HFFc6 (cell line): ENCODE data around the gene PARP8. TPM values are rescaled to one million over a fixed set of nuclear protein-coding genes. Genes with fewer than 3 reads are reported as not detected.
"Not testable (repeated sequence)": the region's sequence is repeated elsewhere in the genome, so short reads cannot be mapped to it uniquely, and the experiment has no call there.

ENCODE experiments used
- DNase-seq: peaks from one replicate; pipeline ENCODE4 v3.0.0-alpha.2; 2018
- H3K27ac Mint-ChIP-seq: 2 replicates; pipeline ENCODE4 v1.8.0; 2020; ENCODE audit warnings: mild to moderate bottlenecking, mixed read lengths
- H3K27me3 Mint-ChIP-seq: 2 replicates; pipeline ENCODE4 v1.8.0; 2021; ENCODE audit warnings: mild to moderate bottlenecking, moderate library complexity, mixed read lengths; ENCODE audit not compliant: insufficient read depth
- H3K36me3 Mint-ChIP-seq: 2 replicates; pipeline ENCODE4 v1.8.0; 2021; ENCODE audit warnings: low read depth, mixed read lengths
- H3K4me1 Mint-ChIP-seq: 2 replicates; pipeline ENCODE4 v1.8.0; 2020; ENCODE audit warnings: low read depth, mixed read lengths
- H3K4me3 Mint-ChIP-seq: 2 replicates; pipeline ENCODE4 v1.8.0; 2020; ENCODE audit warnings: mild to moderate bottlenecking, moderate library complexity, mixed read lengths
- H3K9me3 Mint-ChIP-seq: 2 replicates; pipeline ENCODE4 v1.8.0; 2020; ENCODE audit warnings: mild to moderate bottlenecking, mixed read lengths
- CTCF ChIP-seq: fragments of 200-600 bp; sonication (generic); IDR thresholded peaks from 2 replicates; pipeline ENCODE4 v1.5.0; 2021; ENCODE audit warnings: antibody characterized with exemption, mild to moderate bottlenecking
- total RNA-seq, 6 experiments: library from RNA; stranded (reverse); fragmentation: NEBNext Ultra II Directional; extraction: Animal tissue kit (Norgen Biotek cat#: 25700); gene quantifications; 2 replicates in 1 of 6; 3 replicates in 5 of 6; pipeline ENCODE4 v1.2.3, GENCODE V29; 2021

The PARP8 gene
- total RNA-seq, 6 experiments from 2014 or later = 0.71 to 5.5 (median 0.81) TPM

- Mint-ChIP-seq H3K36me3 (no peaks in the 10 kb centered on the region), H3K4me3 (no peak overlapping the region), H3K9me3 (no peaks in the 10 kb centered on the region), H3K27me3 (peaks cover 7% of the 10 kb centered on the region), H3K4me1 (peaks cover 8% of the 10 kb centered on the region), H3K27ac (no peak overlapping the region)
- no peak for TF ChIP-seq CTCF
- no peak for DNase-seq
These were observed 6.2 kb downstream of the PARP8 start for GRCh38 chr5:50672663-50673062.

DNA sequence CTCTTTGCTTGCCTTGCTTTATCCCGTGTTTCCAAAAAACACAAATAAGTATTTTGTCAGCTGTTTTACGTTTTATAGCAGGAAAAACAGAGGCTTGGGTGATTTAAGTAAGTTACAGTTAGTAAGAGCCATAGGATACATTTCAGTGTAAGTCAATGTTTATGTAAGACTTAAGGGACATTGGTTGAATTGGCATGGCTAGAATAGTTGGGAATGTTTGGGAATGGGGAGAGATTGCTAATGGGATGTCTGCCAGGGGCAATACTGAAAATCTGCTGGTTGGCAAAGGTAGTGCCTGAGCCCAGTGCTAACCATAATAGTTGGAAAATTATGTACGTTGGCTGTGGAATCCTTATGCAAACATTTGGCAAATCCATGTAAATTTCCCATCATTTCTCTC, 7.0 kb downstream of the PARP8 start:
- not testable (repeated sequence) for DNase-seq, H3K4me1 Mint-ChIP-seq, H3K4me3 Mint-ChIP-seq, H3K27me3 Mint-ChIP-seq, H3K36me3 Mint-ChIP-seq, H3K9me3 Mint-ChIP-seq, H3K27ac Mint-ChIP-seq

DNA sequence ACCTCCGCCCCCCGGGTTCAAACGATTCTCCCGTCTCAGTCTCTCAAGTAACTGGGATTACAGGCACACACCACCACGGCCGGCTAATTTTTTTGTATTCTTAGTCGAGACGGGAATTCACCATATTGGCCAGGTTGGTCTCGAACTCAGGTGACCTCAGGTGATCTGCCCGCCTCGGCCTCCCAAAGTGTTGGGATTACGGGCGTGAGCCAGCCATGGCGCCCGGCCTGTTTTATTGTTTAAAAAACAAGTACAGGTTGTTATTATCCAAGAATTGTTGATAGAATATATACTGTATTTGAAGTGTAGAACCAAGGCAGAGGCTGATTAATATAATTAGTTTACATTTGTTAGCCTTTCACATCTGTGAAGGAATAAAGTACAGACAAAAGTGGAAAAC, 8.9 kb downstream of the PARP8 start:
- no peaks in the 10 kb centered on the region for H3K9me3 Mint-ChIP-seq
- no peak overlapping the region for H3K27ac Mint-ChIP-seq
- H3K27me3 Mint-ChIP-seq = peaks cover 2% of the 10 kb centered on the region
- DNase-seq = no peak
- no peak for TF ChIP-seq CTCF
- H3K36me3 Mint-ChIP-seq = no peaks in the 10 kb centered on the region
- no peak overlapping the region for H3K4me3 Mint-ChIP-seq
- H3K4me1 Mint-ChIP-seq = peaks cover 2% of the 10 kb centered on the region; the same call in 1 of the 2 replicates

DNA sequence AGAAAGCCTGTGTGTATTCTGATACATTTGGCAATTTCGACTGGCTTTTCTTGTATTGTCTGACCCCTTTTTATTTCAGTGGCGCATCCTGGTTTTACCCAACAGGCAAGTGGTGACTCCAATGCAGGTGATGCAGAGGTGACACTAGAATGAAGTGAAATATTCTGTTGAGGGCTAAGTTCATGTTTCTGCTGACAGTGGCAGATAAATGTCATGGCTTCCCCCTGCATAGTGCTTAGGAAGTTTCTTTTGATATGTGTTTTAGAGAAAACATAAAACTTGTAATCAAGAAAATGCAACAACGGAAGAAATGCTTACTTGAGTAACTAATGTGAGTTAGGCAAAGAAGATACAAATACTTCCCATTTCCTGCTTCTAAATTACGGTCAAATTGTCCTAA, 13.1 kb downstream of the PARP8 start:
- DNase-seq, H3K9me3 Mint-ChIP-seq, H3K27ac Mint-ChIP-seq, H3K36me3 Mint-ChIP-seq, H3K27me3 Mint-ChIP-seq, H3K4me3 Mint-ChIP-seq: not testable (repeated sequence)
- peaks cover 10% of the 10 kb centered on the region; the same call in 1 of the 2 replicates for H3K4me1 Mint-ChIP-seq

DNA sequence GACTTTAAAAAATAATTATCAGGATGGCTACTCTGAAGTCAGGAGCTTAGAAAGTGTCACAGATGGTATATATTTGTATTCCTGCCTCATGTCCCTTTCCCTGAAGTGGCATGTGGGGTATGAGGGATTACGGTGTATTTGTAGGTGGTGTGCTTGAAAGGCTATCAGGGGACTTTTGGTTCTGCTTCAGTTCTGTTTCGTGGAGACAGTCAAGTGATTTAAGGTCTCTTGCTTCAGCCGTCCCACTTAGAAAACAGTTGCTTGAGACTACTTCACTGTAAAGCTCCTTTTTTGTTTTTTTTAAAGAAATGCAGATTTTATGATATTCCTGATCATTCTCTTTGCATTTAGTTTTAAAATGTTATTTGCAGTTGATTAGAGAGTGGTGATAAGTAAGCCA, 18.3 kb downstream of the PARP8 start:
- TF ChIP-seq CTCF = no peak
- H3K36me3 Mint-ChIP-seq = no peaks in the 10 kb centered on the region; the same call in 1 of the 2 replicates

GRCh38 chr5:50687548-50687947, 21.1 kb downstream of the PARP8 start:
- no peak overlapping the region for H3K27ac Mint-ChIP-seq
- H3K9me3 Mint-ChIP-seq = peaks cover 7% of the 10 kb centered on the region; the same call in 1 of the 2 replicates
- no peaks in the 10 kb centered on the region; the same call in 1 of the 2 replicates for H3K4me1 Mint-ChIP-seq

More for the DNA sequence above, 18.3 kb downstream of the PARP8 start:
- peaks cover 2% of the 10 kb centered on the region for H3K27me3 Mint-ChIP-seq
- no peak overlapping the region for H3K27ac Mint-ChIP-seq
- H3K4me3 Mint-ChIP-seq = no peak overlapping the region
- peaks cover 7% of the 10 kb centered on the region; the same call in 1 of the 2 replicates for H3K9me3 Mint-ChIP-seq
- no peak for DNase-seq
- H3K4me1 Mint-ChIP-seq = peaks cover 10% of the 10 kb centered on the region; the same call in 1 of the 2 replicates

More at GRCh38 chr5:50687548-50687947, 21.1 kb downstream of the PARP8 start:
- DNase-seq = no peak
- Mint-ChIP-seq H3K36me3 (no peaks in the 10 kb centered on the region; the same call in 1 of the 2 replicates), H3K4me3 (no peak overlapping the region), H3K27me3 (peaks cover 2% of the 10 kb centered on the region)
- no peak for TF ChIP-seq CTCF
